NK-92 treated with Interleukin-12 subunit alpha and Interleukin-12 subunit beta, amount 100 ng/mL, for 24 hours (cell line): ENCODE data around the gene LRP4.
"Not testable (repeated sequence)": the region's sequence is repeated elsewhere in the genome, so short reads cannot be mapped to it uniquely, and the experiment has no call there.

Experiments
- DNase-seq: peaks from one replicate; lab custom pipeline; 2025; lab: John Stamatoyannopoulos, UW

LRP4 gene

DNA sequence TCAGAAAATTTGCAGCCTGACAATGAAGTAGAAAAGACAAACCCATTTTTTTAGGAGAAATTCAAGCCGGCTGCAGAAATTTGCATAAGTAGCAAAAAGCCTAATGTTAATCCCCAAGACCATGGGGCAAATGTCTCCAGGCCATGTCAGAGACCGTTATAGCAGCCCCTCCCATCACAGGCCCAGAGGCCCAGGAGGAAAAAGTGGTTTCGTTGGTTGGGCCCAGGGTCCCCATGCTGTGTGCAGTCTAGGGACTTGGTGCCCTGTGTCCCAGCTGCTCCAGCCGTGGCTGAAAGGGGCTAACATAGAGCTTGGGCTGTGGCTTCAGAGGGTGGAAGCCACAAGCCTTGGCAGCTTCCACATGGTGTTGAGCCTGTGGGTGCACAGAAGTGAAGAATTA, 9.6 kb upstream of the LRP4 start:
- DNase-seq, result not testable (repeated sequence)

DNA sequence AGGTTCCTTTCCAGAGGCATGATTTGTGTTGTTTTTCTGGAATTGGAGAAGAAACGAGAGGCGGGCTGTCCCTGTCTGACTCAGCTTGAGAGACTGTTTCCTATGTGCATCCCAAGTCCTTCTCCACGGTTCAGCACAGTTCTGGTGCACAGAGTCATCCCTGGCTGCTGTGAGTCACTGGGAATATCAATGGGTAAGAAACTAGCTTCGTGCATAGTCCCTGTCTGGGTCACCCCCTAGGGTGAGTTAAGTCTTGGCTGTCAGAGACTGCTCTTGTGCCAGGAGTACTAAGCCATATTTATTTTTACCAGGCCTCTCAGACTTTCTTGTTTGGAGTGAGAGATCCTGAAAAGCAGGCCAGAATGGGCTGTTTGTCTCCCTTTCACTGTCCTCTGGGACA, 2.4 kb upstream of the LRP4 start:
- no peak for DNase-seq

DNA sequence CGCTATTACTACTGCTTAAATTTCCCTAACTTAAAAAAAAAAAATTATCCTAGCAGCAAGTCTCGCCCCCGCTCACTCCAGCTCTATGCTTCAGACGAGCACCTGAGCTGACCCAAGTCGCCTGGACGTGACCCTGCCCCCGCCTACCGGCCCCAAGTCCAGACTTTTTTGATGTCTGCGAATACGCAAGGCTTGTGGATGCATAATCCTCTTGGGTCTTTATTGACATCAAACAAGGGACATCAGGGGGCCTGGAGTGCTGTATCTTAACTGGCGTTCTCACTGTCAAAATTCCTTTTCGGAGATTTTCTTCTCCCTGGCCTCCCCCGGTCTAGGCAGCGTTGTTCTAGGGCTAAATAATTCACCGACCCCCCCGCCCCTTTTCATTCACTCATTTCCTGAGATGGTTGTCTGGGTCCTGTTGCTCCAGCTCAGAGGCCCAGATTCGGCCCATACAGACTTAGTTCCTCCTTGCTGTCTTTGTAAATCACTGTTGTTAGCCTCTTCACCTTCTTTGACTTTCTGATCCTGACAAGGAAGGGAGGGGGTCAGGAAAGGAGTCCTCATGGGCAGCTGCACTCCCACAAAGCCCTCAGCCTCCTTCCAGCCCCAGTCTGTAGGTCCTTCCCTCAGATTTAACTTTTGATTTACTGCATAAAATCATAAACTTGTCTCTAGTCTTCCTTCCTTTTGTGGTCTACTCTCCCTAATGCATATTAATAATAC, 601 bp upstream of the LRP4 start:
- DNase-seq, result no peak

DNA sequence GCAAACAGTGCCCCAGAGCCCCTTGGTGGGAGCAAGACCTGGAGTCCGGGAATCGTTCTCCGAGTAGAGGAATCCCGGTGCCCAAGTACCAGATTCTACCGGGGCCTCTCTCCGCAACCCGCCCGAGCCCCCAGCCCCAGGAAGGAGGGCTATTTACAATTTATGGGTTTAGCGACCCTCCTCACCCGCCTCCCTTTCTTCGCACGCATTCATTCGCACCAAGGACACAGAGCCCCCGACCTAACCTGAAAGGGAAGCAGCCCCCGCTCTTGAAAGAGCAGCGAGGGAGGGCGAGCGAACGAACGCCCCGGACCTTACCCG, 628 bp downstream of the LRP4 start:
- no peak for DNase-seq

DNA sequence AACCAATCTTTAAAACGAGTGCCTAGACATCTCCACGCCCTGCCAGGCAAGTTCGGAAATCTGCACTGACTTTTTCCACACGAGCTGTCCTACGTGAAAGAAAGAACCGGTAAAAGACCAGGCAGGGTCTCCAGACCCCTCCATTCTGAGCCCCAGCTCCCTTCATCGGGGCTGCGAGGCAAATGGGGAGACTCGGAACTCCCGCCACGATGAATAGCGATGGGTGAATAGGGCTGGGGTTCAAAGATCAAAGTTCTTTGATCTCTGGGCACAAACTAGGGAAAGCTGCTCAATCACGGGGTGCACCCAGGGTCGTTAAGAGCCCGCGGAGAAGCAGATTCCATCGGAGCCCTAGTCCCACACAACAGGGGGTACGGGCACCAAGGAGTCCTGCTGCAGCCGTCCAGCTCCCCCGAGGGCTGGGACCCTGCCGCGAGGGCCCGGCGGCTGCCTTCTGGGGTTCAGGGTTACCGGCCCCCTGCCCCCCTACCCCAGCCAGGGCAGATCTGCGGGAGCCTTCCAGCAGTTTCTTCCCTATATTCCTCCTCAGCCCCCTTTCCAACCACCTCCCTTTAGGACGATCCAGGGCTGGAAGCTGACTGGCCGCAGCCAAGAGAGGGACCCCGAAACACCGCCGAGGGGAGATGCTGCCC, 1.1 kb downstream of the LRP4 start:
- no peak for DNase-seq

DNA sequence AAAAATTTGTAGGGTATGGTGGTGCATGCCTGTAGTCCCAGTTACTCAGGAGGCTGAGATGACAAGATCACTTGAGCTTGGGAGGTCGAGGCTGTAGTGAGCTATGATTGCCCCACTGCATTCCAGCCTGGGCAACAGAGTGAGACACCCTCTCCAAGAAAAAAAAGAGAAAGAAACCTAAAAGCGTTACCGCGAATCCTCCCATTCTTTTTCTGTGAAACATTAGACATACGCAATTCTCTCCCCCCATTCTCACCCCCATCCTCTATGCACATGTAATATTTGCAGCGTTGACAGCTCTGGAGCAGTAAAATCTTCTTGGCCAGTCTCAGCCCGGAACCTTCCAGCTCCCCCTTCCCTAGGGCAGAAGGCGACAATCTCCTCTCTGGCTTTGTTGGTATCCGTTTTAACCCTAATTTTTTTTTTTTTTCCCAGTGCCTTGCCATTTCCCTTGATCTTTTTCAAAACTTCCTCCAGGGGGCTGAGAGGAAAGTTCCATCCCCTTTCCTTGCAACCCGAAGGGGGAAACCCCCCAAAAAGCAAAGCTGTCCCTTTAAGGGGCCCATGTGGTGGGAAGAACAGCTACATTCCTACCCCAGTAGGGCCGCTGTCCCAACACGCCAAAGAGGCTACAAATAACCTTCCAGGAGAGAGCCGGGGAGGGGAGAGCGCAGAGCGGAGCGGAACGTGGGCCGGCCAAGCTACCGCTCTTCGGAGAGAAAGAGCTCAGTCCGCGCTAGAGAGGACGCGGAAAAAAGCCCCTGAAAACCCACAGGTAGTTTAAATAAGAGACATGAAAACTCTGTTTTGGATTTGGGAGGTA, 1.9 kb downstream of the LRP4 start:
- DNase-seq, result no peak

DNA sequence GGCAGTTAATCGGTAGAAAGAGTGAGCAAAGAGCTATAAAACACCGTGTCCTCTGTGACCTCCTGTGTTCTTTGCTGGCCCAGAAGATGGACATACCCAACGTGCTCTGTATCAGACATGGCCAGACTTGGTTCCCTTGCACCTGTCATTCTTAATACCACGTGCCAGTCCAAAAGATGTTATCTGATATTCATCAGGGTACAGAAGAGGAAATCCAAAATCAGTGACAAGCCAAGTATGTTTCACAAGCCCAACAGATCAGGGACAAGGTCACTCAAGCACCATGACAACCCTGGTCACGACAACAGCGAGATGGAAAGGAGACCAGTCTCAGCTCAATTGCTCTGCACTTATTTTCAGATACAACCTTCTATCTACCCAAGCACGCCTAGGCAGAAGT, 3.4 kb downstream of the LRP4 start:
- DNase-seq, result no peak

DNA sequence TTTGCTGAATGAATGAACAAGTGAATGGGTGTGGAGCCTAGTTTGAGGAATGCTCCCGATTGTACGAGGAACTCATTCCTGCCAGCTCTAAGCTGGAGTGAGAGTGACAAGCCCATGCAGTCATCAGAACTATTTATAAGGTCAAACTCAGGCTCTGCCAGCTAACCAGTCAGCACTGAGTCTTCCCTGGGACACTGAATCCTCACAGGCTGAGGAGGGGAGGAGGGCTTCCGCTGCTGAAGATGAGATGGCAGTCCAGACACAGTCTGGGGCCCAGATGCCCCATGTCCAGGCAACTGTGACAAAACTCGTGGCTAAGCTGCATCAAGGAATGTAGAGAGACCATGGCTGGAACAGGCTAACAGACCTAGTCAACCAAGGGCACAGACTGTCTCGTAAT, 4.0 kb downstream of the LRP4 start:
- no peak for DNase-seq

DNA sequence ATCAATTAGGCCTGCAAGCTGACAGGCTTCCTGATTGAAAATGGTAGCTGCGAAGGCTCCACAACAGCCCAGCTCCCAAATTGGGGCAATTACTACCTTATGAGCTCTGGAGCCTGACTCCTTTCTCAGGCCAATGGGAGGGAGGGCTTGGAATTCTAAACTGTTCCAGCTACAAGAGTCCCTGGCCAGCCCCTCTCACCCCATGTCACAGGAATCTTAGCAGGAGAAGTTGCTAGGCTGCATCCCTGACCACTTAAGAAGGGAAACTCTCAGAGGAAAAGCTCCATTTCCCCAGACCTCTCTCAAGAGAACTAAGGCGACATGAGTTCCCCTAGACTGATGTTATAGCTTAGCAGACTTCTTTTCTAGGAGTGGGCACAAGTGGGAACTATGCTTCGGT, 4.9 kb downstream of the LRP4 start:
- no peak for DNase-seq

DNA sequence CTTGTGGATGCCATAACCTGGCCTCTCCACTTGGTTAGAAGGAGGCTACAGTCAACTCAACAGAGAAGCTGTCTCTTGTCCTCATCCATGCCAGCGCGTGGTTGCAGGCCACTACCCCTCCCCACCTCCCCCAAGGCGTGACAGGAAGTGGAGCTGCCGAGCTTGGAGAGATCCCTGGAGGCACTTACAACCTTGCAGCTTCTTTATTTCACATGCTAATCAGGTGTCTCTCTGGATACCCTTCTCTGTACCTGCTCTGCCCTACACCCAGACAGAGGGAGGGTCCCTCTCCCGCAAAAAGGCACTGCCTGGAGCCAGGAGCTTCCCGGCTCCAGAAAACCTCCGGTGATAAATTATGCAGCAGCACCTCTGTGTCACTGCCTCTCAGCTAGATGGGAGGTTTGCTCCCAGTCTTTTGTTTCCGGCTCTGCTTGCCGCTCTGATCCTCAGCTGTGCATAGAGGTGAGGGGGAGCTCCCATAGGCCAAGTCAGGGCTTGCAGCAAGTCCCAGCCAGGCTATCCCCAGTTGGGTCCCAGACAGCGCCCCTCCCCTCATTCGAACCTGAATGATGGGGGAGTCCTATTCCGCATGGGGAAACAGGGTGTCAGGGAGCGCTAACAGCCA, 5.7 kb downstream of the LRP4 start:
- no peak for DNase-seq

DNA sequence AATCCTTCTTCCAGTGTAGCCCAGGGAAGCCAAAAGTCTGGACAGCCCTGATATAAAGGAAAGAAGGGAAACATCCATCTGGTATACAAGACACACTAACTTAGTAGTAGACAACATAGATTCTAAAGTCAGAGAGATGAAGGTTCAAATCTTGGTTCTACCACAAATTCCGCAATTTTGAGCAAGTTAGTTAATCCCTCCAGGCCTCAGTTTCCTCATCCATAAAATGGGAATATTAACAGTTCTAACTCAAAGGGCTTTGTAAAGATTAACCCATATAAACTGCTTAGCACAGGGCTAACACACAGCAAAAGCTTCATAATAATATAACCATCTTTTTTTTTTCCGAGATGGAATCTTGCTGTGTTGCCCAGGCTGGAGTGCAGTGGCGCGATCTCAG, 10.7 kb downstream of the LRP4 start:
- no peak for DNase-seq

DNA sequence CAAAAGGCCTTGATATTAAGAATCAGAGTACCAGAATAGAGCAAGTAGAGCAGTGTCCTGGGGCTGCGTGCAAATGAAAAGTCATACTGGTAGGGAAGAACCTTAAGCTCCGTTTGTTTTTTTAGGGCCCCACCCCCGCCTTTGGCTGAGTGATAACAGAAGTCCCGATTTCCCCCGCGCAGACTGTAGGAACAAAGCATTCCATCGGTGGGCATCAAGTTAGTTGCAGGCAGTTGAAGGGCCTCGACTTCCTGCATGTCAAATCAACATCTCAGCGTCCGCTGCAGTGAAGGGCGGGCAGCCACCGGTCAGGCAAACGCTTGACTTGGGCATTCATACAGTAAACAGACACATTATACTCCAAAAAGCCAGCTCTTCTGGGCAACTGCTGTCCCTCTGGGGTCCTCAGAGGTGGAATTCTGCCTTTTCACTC, 11.7 kb downstream of the LRP4 start:
- no peak for DNase-seq

DNA sequence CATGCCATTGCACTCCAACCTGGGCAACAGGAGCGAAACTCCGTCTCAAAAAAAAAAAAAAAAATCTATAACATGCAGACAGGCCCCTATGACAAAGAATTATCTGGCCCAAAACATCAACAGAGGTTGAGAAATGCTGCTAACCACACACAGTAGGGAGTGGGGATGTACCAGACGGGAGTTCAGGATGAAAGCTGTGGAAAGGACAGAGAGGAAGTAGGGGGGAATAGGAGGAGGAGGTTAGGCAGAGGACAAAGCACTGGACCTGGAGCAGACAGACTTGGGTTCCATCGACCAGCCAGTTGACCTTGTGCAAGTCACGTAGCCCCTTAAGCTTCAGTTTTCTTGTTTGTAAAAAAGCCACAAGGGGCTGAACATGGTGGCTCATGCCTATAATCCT, 12.5 kb downstream of the LRP4 start:
- no peak for DNase-seq

DNA sequence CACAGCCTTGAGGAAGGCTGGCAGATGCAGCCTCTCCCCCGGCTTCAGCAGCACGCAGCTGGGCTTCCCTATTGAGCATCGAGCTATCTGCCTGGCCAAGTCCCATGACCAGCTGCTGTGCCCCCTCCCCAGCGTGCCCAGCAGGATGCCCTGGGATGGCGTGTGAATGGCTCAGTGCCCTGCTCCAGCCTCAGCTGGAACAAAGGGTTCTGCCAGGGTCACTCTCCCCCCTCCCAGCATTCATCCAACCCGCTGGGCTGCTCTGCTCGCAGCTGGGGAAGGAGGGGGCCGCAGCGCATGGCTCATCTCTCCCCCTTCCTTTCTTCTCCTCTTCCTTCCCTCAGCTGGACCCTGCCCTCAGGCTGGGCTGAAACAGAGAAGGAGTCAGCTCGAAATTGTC, 14.5 kb downstream of the LRP4 start:
- DNase-seq, result no peak

DNA sequence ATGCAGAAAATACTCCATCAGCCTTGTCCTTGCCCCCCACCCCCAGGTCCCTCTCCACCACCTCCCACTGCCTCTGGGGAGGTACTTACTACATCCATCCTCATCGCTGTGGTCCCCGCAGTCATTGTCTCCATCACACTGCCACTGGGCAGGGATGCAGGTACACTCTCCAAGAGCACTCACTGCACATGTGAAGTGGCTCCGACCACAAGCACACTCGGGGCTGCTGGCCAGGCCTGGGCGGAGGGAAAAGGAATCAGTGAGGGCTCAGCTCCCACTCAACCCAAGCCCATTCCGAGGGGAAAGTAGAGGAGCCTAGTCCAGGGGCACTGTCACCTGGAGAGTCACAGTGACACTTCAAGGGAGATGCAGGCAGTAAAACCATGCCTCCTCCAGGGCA, 15.7 kb downstream of the LRP4 start:
- no peak for DNase-seq

DNA sequence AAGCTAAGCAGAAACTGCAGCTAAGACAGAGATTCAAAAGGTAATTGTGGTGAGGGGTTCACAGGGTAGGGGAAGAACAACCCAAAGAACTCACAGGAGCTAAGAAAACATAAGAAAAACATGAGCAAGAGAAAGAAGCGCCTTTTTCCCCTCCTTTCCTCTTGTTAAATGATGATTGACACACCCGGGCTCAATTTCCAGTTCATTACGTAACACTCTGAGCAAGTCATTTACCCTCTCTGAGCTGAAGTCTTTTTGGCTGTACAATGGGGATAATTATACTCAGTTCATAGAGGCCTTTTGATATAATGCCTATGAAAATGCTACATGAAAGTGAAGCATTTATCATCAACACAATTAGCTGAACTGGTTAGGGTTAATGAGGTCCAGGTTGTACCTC, 17.2 kb downstream of the LRP4 start:
- no peak for DNase-seq

DNA sequence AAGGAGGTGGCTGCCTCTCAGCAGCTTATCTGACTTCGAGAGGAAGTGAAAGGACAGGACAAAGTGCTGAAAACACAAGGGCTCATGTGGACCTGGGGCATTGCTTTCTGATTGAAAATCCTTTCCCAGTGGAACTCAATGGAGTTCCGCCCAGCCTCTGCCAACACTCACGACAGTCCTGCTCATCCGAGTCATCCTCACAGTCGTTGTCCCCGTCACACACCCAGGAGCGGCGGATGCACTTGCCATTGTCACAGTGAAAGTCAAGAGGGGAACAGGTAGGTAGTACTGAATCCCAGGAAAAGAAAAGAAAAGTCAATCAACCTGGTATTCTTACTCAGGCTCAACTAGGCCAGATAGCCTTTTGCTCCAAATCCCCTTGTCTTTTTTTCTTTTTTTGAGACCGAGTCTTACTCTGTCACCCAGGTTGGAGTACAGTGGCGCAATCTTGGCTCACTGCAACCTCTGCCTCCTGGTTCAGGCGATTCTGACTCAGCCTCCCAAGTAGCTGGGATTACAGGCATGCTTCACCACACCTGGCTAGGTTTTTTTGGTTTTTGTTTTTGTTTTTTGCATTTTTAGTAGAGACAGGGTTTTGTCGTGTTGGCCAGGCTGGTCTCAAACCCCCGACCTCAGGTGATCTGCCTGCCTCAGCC, 18.1 kb downstream of the LRP4 start:
- DNase-seq, result no peak

DNA sequence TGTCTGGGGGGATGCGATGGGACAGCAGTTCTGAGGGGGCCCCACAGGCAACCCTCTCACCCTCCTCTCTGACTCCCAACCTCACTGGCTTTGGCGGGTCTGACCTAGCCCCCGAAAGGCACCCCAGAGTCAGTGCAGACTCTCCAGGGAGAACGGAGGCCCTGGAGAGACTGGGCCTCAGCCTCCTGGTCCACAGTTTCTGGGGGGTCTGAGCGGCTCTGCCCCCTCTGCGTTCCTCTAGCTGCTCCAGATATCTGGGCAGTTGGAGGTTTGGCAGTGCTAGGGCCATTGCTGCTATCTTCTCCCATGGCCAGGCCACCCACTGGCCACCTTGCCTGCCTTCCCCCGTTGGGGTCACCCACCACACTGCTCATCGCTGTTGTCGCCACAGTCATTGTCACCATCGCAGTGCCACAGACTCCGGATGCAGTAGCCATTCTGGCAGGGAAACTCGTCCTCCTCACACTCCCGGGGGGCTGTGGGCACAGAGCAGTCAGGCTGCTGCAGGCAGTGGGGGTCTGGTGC, 18.8 kb downstream of the LRP4 start:
- DNase-seq, result no peak

DNA sequence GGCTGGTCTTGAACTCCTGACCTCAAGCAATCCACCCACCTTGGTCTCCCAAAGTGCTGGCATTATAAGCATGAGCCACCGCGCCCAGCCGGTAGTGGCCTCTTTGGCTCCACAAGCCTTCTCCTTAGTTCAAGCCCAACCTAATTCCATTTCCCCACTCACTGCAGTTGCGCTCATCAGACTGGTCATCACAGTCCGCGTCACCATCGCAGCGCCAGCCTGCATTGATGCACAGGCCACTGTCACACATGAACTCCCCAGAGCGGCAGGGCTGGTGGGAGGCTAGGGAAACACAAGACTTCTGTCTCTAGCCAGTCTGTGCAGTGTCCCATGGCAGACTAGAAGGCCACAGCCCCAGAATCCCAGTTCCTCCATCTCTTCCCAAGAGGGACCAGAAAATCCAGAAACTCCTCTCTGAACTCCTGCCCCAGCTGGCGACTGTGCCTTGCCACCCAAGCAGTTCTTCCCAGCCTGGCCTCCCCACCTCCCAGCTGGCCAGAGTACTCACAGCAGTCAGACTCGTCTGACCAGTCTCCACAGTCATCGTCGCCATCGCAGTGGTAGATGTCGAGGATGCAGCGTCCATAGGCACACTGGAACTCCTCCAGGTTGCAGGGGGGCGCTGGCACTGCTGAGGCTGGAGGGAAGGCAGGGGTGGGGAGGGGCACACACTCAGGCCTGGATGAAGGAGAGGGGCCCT, 19.8 kb downstream of the LRP4 start:
- DNase-seq, result no peak

DNA sequence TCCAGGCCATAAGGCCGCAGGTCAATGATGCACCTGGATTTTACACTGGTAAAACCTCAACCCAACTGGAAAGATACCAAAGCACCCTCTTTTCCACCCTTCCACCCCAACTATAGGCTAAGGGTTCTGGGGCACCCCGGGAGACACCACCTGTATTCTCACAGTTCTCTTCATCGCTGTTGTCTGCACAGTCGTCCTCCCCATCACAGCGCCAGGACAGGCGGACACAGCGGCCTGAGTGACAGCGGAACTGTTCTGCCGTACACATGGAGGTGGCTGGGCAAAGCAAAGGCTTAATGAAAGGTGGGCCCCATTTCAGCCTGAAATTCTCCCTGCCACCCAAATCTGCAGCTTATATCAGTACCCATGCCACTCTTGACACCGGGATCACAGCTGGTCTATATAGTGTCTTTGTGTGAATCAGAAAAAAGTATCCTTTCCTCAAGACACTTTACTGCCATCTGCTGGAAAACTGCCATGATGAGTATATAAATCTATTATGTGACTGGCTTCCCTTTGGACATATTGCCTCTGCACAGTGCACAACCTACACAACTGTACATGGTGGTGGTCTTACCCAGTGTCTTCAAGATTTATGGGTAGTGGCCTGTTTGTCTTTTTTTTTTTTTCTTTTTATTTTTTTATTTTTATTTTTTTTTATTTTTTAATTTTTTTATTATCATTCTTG, 21.5 kb downstream of the LRP4 start:
- no peak for DNase-seq

DNA sequence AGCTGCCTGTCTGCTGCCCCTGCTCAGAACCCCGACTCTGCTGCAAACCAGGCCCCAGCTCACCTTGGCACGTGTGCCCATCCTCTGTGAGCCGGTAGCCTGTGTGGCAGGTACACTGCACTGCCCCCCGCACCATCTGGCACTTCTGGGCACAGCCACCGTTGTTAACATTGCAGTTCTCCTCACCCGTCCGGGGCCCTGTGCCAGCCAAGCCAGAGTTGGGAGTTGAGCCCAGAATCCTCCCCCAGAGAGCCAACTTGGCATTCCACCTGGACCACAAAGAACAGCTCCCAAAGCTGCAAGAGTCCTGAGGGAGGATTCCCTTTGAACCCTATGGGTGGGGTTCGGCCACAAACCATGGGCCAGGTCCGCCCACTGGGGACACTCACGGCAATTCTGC, 22.5 kb downstream of the LRP4 start:
- no peak for DNase-seq
